ENCODE data around the gene DDX31. TPM values are rescaled to one million over a fixed set of nuclear protein-coding genes. Genes with fewer than 3 reads are reported as not detected.

DDX31 gene
- total RNA-seq, 1 donor from 2014 or later = 4.4 TPM

DNA sequence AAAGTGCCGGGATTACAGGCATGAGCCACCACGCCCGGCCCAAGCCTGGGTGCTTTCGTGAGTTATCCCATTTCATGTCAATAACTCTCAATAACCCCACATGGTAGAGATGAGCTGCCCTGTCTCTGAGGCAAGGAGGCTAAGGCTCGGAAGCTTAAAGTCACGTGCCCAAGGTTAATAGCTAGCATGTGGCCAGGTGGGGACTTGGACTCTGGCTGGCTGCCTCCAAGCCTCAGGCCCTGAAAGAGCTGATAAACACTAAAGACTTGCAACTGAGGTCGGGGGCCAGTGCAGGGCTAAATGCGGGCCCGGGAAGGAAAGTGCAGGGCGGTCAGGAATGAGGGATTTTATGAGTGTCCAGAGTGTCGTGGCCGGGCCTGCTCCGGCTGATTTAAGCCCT lies 118.2 kb downstream of the DDX31 start:
- no peak overlapping the region for H3K27ac ChIP-seq (replicated peaks)
- peaks cover 2% of the 10 kb centered on the region for H3K4me1 ChIP-seq
- no peak overlapping the region for H3K4me3 ChIP-seq
- H3K9me3 ChIP-seq (replicated peaks) = no peaks in the 10 kb centered on the region
- H3K27me3 ChIP-seq (ENCODE audit: low read depth) = peaks cover 19% of the 10 kb centered on the region
- TF ChIP-seq, protein P1, sequence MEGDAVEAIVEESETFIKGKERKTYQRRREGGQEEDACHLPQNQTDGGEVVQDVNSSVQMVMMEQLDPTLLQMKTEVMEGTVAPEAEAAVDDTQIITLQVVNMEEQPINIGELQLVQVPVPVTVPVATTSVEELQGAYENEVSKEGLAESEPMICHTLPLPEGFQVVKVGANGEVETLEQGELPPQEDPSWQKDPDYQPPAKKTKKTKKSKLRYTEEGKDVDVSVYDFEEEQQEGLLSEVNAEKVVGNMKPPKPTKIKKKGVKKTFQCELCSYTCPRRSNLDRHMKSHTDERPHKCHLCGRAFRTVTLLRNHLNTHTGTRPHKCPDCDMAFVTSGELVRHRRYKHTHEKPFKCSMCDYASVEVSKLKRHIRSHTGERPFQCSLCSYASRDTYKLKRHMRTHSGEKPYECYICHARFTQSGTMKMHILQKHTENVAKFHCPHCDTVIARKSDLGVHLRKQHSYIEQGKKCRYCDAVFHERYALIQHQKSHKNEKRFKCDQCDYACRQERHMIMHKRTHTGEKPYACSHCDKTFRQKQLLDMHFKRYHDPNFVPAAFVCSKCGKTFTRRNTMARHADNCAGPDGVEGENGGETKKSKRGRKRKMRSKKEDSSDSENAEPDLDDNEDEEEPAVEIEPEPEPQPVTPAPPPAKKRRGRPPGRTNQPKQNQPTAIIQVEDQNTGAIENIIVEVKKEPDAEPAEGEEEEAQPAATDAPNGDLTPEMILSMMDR (IDR thresholded peaks at IDR 0.05; ENCODE audit: borderline replicate concordance) = no peak
- no peaks in the 10 kb centered on the region for H3K36me3 ChIP-seq
- DNase-seq = no peak
- intact Hi-C loops (cut with micrococcal nuclease) = no loop called here

- Histone ChIP-seq H3K4me1 (peaks cover 8% of the 10 kb centered on the region), H3K27me3 (ENCODE audit: low read depth) (peaks cover 26% of the 10 kb centered on the region), H3K9me3 (replicated peaks) (no peaks in the 10 kb centered on the region), H3K4me3 (no peak overlapping the region), H3K27ac (replicated peaks) (no peak overlapping the region), H3K36me3 (no peaks in the 10 kb centered on the region)
- intact Hi-C loops (cut with micrococcal nuclease) = no loop called here
- TF ChIP-seq, protein P1 (IDR thresholded peaks at IDR 0.05; ENCODE audit: borderline replicate concordance) = no peak
- DNase-seq = no peak
Observed at GRCh38 chr9:132548751-132549640, 120.8 kb downstream of the DDX31 start.

DNA sequence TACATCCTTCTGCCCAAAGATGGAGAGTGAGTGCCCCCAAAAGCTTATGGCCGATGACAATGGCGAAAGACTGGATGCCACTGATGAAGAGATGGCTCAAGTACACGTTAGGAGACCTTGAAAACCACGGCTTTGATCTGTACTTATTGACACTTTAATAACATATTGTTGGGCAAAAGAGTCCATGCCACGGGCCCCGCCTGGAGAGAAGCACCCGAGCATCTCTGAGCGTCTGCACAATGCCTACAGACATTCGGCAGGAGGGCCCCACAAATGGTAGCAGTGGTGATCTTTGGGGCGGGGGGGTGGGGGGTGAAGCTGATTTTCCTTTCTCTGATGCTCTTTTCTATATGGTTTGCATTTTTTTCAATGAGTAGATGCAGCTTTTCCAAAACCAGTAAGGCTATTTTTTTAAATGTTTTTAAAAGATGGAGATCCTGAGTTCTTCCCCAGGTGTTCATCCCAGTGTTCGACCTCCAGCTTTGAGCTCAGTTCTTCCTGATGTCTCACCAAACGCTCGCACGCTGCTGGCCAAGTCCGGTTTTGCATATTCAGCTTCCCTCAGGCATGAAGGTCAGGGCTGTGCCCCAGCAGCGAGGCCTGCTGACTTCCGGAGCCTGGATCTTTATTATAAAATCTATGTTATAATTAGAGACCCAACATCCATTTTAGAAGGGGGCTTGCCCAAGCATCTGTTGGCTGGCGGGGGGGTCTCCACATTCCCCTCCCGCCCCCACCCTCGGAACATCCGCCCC lies 121.6 kb downstream of the DDX31 start:
- H3K4me3 ChIP-seq = no peak overlapping the region
- H3K27ac ChIP-seq (replicated peaks) = no peak overlapping the region
- intact Hi-C loops (cut with micrococcal nuclease) = no loop called here
- peaks cover 20% of the 10 kb centered on the region for H3K27me3 ChIP-seq (ENCODE audit: low read depth)
- TF ChIP-seq, protein P1 (IDR thresholded peaks at IDR 0.05; ENCODE audit: borderline replicate concordance) = no peak
- no peaks in the 10 kb centered on the region for H3K36me3 ChIP-seq
- DNase-seq = no peak
- no peaks in the 10 kb centered on the region for H3K9me3 ChIP-seq (replicated peaks)
- peaks cover 8% of the 10 kb centered on the region for H3K4me1 ChIP-seq

GRCh38 chr9:132547436-132547835 lies 122.3 kb downstream of the DDX31 start:
- intact Hi-C loops (cut with micrococcal nuclease) = no loop called here
- TF ChIP-seq, protein P1 (IDR thresholded peaks at IDR 0.05; ENCODE audit: borderline replicate concordance) = no peak
- no peak overlapping the region for H3K4me3 ChIP-seq
- no peak overlapping the region for H3K27ac ChIP-seq (replicated peaks)
- H3K4me1 ChIP-seq = peaks cover 8% of the 10 kb centered on the region
- no peaks in the 10 kb centered on the region for H3K9me3 ChIP-seq (replicated peaks)
- no peaks in the 10 kb centered on the region for H3K36me3 ChIP-seq
- DNase-seq = no peak
- H3K27me3 ChIP-seq (ENCODE audit: low read depth) = peaks cover 16% of the 10 kb centered on the region

- H3K4me1 ChIP-seq = peaks cover 8% of the 10 kb centered on the region
- no peak for DNase-seq
- intact Hi-C loops (cut with micrococcal nuclease) = no loop called here
- TF ChIP-seq, protein P1 (IDR thresholded peaks at IDR 0.05; ENCODE audit: borderline replicate concordance) = no peak
- peaks cover 12% of the 10 kb centered on the region for H3K27me3 ChIP-seq (ENCODE audit: low read depth)
- no peaks in the 10 kb centered on the region for H3K36me3 ChIP-seq
- no peak overlapping the region for H3K27ac ChIP-seq (replicated peaks)
- no peaks in the 10 kb centered on the region for H3K9me3 ChIP-seq (replicated peaks)
- no peak overlapping the region for H3K4me3 ChIP-seq
Observed at GRCh38 chr9:132547052-132547431, 122.7 kb downstream of the DDX31 start.

Data from left ventricle myocardium inferior (tissue), 1 donor.